Thymus (tissue), 14 donors: Measurements from ENCODE around the gene OR1Q1. TPM values are rescaled to one million over a fixed set of nuclear protein-coding genes. Genes with fewer than 3 reads are reported as not detected.
"Not testable (repeated sequence)": the region's sequence is repeated elsewhere in the genome, so short reads cannot be mapped to it uniquely, and the experiment has no call there.

Experiments
- DNase-seq, 9 donors: peaks; one replicate each; pipeline ENCODE4 v3.0.0-alpha.2; 2013; ENCODE audit warnings: low spot score in 9 of 9, low read depth in 6 of 9, missing footprints in 1 of 9
- H3K27ac ChIP-seq, 2 donors: one replicate each; pipeline ENCODE4 v1.5.1; 2013; ENCODE audit warnings: control low read depth in 1 of 2, low read depth in 1 of 2, low read length in 1 of 2, mild to moderate bottlenecking in 1 of 2, moderate library complexity in 1 of 2
- H3K27me3 ChIP-seq, 2 donors: one replicate each; pipeline ENCODE4 v1.5.1; 2013; ENCODE audit warnings: low read length in 1 of 2; ENCODE audit not compliant: control insufficient read depth in 2 of 2, insufficient read depth in 1 of 2
- H3K36me3 ChIP-seq, 2 donors: one replicate each; pipeline ENCODE4 v1.5.1; 2013; ENCODE audit warnings: low read length in 1 of 2, mild to moderate bottlenecking in 1 of 2, moderate library complexity in 1 of 2; ENCODE audit not compliant: control insufficient read depth in 2 of 2, insufficient read depth in 2 of 2
- H3K4me1 ChIP-seq, 2 donors: one replicate each; pipeline ENCODE4 v1.5.1; 2013; ENCODE audit warnings: low read length in 2 of 2; ENCODE audit not compliant: control insufficient read depth in 2 of 2, insufficient read depth in 2 of 2
- H3K4me3 ChIP-seq, 2 donors: one replicate each; pipeline ENCODE4 v1.5.1; 2013; ENCODE audit warnings: low read length in 2 of 2, control low read depth in 1 of 2, mild to moderate bottlenecking in 1 of 2
- H3K9me3 ChIP-seq, 2 donors: one replicate each; pipeline ENCODE4 v1.5.1; 2013; ENCODE audit warnings: low read length in 1 of 2, mild to moderate bottlenecking in 1 of 2; ENCODE audit not compliant: control insufficient read depth in 2 of 2, insufficient read depth in 1 of 2
- WGBS: extraction: QIAGEN DNeasy Blood & Tissue Kit; methylation state at CpG from one replicate; pipeline ENCODE4 v1.1.7; 2013; 5-methylcytosine and 5-hydroxymethylcytosine counted together
- long read RNA-seq, 10 donors: transcript quantifications; one replicate each; lab custom pipeline, GENCODE V29; 2026
- polyA plus RNA-seq: library from polyadenylated mRNA; stranded (reverse); fragments of 200-250 nt; gene quantifications from one replicate; pipeline ENCODE4 v1.2.3, GENCODE V29; 2013
- total RNA-seq: library from RNA; stranded (reverse); fragments of 120-200 nt; gene quantifications from one replicate; pipeline ENCODE4 v1.2.4, GENCODE V29; 2013
- donor health status: healthy.

OR1Q1 gene, protein sequence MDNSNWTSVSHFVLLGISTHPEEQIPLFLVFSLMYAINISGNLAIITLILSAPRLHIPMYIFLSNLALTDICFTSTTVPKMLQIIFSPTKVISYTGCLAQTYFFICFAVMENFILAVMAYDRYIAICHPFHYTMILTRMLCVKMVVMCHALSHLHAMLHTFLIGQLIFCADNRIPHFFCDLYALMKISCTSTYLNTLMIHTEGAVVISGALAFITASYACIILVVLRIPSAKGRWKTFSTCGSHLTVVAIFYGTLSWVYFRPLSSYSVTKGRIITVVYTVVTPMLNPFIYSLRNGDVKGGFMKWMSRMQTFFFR
- not detected for total RNA-seq
- 0.05 TPM for polyA plus RNA-seq
- long read RNA-seq, donor 1: 0 reads
- long read RNA-seq, donor 2: 0 reads
- long read RNA-seq, donor 3: 0 reads
- long read RNA-seq, donor 4: 0 reads
- long read RNA-seq, donor 5: 0 reads
- long read RNA-seq, donor 6: 0 reads
- long read RNA-seq, donor 7: 0 reads
- long read RNA-seq, donor 8: 0 reads
- long read RNA-seq, donor 9: 0 reads
- long read RNA-seq, donor 10: 0 reads

DNA sequence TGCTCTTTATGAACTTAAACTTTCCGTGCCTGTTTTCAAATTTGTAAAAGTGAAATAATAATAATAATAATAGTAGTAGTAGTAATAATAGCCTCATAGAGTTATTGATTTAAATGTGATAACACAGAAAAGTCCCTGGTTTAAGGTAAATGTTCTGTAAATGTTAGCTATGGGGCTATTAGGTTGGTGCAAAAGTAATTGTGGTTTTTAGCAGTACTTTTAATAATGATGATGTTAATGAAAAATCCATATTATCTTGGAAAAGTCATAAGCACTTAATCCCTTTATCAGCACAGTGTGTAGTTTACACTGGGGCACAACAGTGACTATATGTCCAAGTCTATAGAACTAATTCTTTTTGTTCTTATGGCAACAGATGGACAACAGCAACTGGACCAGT lies at the start of gene OR1Q1:
TSS of gene OR1Q1 (plus strand) at position 377 of the 400 bp plus-strand sequence. CDS start at position 377, 0 bp downstream.
- H3K27me3 ChIP-seq: peaks cover 0 to 2% of the 10 kb centered on the region in 2 donors
- no peak for DNase-seq
- no peaks in the 10 kb centered on the region for H3K36me3 ChIP-seq
- no peak within 1 kb of the TSS for H3K4me3 ChIP-seq
- no peak within 1 kb of the TSS for H3K27ac ChIP-seq
- H3K9me3 ChIP-seq: no peaks in the 10 kb centered on the region
- WGBS: 93% methylated on average over 1 of the region's 1 CpG
- H3K4me1 ChIP-seq: no peaks in the 10 kb centered on the region

GRCh38 chr9:122567901-122568300 lies 46.6 kb upstream of the OR1Q1 start:
- 98% methylated on average over 4 of the region's 4 CpGs for WGBS
- DNase-seq: no peak
- H3K4me1 ChIP-seq: no peaks in the 10 kb centered on the region
- H3K36me3 ChIP-seq: no peaks in the 10 kb centered on the region
- H3K27me3 ChIP-seq: no peaks in the 10 kb centered on the region
- H3K4me3 ChIP-seq: no peak overlapping the region
- no peak overlapping the region for H3K27ac ChIP-seq
- no peaks in the 10 kb centered on the region for H3K9me3 ChIP-seq

GRCh38 chr9:122572456-122572855 lies 42.1 kb upstream of the OR1Q1 start:
- Histone ChIP-seq H3K4me1 (no peaks in the 10 kb centered on the region), H3K27me3 (no peaks in the 10 kb centered on the region), H3K36me3 (no peaks in the 10 kb centered on the region), H3K4me3 (no peak overlapping the region), H3K27ac (no peak overlapping the region), H3K9me3 (no peaks in the 10 kb centered on the region)
- whole genome bisulfite sequencing: 93% methylated on average over 2 of the region's 2 CpGs
- DNase-seq: no peak

DNA sequence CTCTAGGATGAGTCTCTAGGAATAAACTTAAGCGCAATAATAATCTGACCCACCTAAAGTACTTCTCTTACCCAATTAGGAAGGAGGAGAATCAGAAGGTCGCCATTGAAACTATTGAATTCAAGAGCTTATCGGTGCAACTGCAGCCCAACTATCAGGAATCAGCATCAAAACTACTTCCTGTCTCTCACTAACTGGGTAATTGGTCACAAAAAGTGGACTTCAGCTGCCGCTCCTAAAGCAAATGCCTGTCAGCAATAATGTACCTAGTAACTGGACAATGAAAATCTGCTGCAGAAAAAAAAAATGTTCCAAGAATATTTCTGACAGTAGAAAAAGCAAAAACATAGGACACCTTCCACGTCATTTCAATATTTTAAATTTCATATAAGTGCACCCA lies 34.7 kb upstream of the OR1Q1 start:
- 87% methylated on average over 5 of the region's 5 CpGs for WGBS
- no peak for DNase-seq
- no peaks in the 10 kb centered on the region for H3K4me1 ChIP-seq
- H3K4me3 ChIP-seq: no peak overlapping the region
- H3K27me3 ChIP-seq: no peaks in the 10 kb centered on the region
- H3K36me3 ChIP-seq: no peaks in the 10 kb centered on the region
- H3K9me3 ChIP-seq: no peaks in the 10 kb centered on the region
- no peak overlapping the region for H3K27ac ChIP-seq

GRCh38 chr9:122580360-122580759 lies 34.2 kb upstream of the OR1Q1 start:
- WGBS: 96% methylated on average over 3 of the region's 3 CpGs
- no peak for DNase-seq
- Histone ChIP-seq H3K27ac (no peak overlapping the region), H3K36me3 (no peaks in the 10 kb centered on the region), H3K9me3 (no peaks in the 10 kb centered on the region), H3K27me3 (no peaks in the 10 kb centered on the region), H3K4me1 (no peaks in the 10 kb centered on the region), H3K4me3 (no peak overlapping the region)

DNA sequence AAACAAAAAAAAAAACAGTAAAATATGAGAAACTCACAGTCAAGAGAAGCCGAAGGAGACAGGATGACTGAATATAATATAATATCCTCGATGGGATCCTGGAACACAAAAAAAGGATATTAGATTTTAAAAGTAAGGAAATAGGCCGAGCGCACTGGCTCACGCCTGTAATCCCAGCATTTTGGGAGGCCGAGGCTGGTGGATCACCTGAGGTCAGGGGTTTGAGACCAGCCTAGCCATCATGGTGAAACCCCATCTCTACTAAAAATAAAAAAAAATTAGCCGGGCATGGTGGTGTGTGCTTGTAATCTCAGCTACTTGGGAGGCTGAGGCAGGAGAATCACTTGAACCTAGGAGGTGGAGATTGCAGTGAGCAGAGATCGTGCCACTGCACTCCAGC lies 31.3 kb upstream of the OR1Q1 start, which contains the start of gene OR1L8:
TSS of gene OR1L8 (minus strand) at position 101 of the 400 bp plus-strand sequence. CDS start 14,907 bp downstream, outside the sequence.
- H3K9me3 ChIP-seq, H3K36me3 ChIP-seq, H3K4me3 ChIP-seq, H3K4me1 ChIP-seq, H3K27ac ChIP-seq, DNase-seq, H3K27me3 ChIP-seq: not testable (repeated sequence)
- whole genome bisulfite sequencing: 95% methylated on average over 8 of the region's 8 CpGs

- Histone ChIP-seq H3K4me3 (no peak overlapping the region), H3K27me3 (no peaks in the 10 kb centered on the region), H3K27ac (no peak overlapping the region), H3K36me3 (no peaks in the 10 kb centered on the region), H3K4me1 (no peaks in the 10 kb centered on the region), H3K9me3 (no peaks in the 10 kb centered on the region)
- DNase-seq: no peak
- WGBS: 80% methylated on average over 1 of the region's 1 CpG
Measured at GRCh38 chr9:122605691-122606090, 8.8 kb upstream of the OR1Q1 start.

DNA sequence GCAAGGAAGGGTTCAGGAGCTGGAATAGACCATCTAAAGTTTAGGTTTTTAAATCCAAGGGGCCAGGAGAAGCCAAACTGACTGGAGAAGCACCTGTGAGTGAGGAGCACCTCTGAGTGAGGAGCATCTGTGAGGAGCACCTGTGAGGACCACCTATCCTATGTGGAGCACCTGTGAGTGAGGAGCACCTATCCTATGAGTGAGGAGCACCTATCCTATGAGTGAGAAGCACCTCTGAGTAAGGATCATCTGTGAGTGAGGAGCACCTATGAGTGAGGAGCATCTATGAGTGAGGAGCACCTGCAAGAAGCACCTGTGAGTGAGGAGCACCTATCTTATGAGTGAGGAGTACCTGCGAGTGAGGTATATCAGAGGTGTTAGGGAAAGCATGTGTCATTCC lies 8.0 kb upstream of the OR1Q1 start:
- no peak overlapping the region for H3K27ac ChIP-seq
- no peaks in the 10 kb centered on the region for H3K4me1 ChIP-seq
- H3K4me3 ChIP-seq: no peak overlapping the region
- H3K9me3 ChIP-seq: no peaks in the 10 kb centered on the region
- H3K36me3 ChIP-seq: no peaks in the 10 kb centered on the region
- H3K27me3 ChIP-seq: peaks cover 0 to 2% of the 10 kb centered on the region in 2 donors
- WGBS: 97% methylated on average over 1 of the region's 1 CpG
- no peak for DNase-seq

DNA sequence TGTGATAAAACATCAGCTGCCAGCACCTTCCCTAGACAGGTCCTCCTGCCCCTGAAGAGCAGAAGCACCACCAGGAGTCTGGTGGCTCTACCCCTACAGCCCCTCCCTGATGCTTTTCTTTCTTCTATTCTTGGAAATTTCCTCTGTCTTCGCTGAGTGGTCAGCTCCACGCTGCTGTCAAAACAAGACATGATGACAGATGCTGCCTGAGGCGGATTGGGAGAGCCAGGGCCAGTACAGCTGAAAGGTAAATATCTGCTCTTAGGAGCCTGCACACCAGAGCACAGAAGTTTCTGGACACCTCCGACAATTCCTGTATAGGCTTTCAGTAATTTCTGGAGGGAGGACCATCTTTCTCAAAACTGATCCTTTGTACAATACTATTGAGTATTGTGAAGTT lies 4.7 kb upstream of the OR1Q1 start:
- H3K4me1 ChIP-seq: no peaks in the 10 kb centered on the region
- H3K36me3 ChIP-seq: no peaks in the 10 kb centered on the region
- no peak for DNase-seq
- peaks cover 0 to 2% of the 10 kb centered on the region in 2 donors for H3K27me3 ChIP-seq
- no peak overlapping the region for H3K27ac ChIP-seq
- H3K4me3 ChIP-seq: no peak overlapping the region
- 81% methylated on average over 4 of the region's 4 CpGs for WGBS
- no peaks in the 10 kb centered on the region for H3K9me3 ChIP-seq
